Measurements from ENCODE around the gene CCN5. TPM values are rescaled to one million over a fixed set of nuclear protein-coding genes. Genes with fewer than 3 reads are reported as not detected.

CCN5 gene
- total RNA-seq, 1 donor: 520 TPM

GRCh38 chr20:44752099-44752931, 37.1 kb downstream of the CCN5 start:
- Histone ChIP-seq H3K4me3 (ENCODE audit: insufficient read depth, low read length) (no peak overlapping the region), H3K4me2 (ENCODE audit: insufficient read depth, low read length) (no peak overlapping the region), H2AFZ (ENCODE audit: low read length) (no peak overlapping the region), H4K20me1 (ENCODE audit: insufficient read depth, low read length) (peaks cover 10% of the 10 kb centered on the region), H3K4me1 (ENCODE audit: insufficient read depth, low read length) (peaks cover 2% of the 10 kb centered on the region), H3K27ac (ENCODE audit: low read depth, low read length) (no peak overlapping the region), H3K27me3 (ENCODE audit: insufficient read depth, low read length) (peaks cover 33% of the 10 kb centered on the region), H3K9me3 (ENCODE audit: low read depth, low read length) (no peaks in the 10 kb centered on the region), H3K36me3 (ENCODE audit: insufficient read depth, low read length) (no peaks in the 10 kb centered on the region), H3K79me2 (ENCODE audit: insufficient read depth, low read length) (no peaks in the 10 kb centered on the region)
- TF ChIP-seq CTCF (IDR thresholded peaks at IDR 0.05; ENCODE audit: extremely low read depth, low read depth, low read length): no peak
- DNase-seq (ENCODE audit: insufficient read length, low spot score, missing footprints): peak; percentile 81

DNA sequence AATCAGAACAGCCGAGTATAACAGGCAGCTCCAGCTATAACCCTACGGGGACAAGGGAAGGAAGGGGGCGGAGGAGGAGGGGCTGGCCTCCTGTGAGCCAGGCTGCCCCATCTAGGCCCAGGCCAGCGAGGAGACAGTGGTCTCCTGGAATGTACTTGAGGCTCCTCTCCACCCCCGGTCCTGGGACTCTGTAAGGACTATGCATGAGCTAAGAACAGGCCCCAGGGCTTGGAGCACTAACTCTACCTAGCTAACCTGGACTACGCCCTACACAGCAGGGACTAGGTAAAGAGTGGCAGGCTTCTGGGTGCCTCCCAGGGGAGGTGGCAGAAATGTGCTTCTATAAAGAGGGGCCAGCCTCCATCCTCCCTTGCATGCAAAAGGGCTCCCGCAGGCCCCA, 39.4 kb downstream of the CCN5 start:
- Histone ChIP-seq H3K27ac (ENCODE audit: low read depth, low read length) (no peak overlapping the region), H4K20me1 (ENCODE audit: insufficient read depth, low read length) (peaks cover under 1% of the 10 kb centered on the region), H3K4me1 (ENCODE audit: insufficient read depth, low read length) (no peaks in the 10 kb centered on the region), H2AFZ (ENCODE audit: low read length) (no peak overlapping the region), H3K4me2 (ENCODE audit: insufficient read depth, low read length) (no peak overlapping the region), H3K9me3 (ENCODE audit: low read depth, low read length) (no peaks in the 10 kb centered on the region), H3K36me3 (ENCODE audit: insufficient read depth, low read length) (no peaks in the 10 kb centered on the region), H3K4me3 (ENCODE audit: insufficient read depth, low read length) (no peak overlapping the region), H3K79me2 (ENCODE audit: insufficient read depth, low read length) (no peaks in the 10 kb centered on the region), H3K27me3 (ENCODE audit: insufficient read depth, low read length) (peaks cover 36% of the 10 kb centered on the region)
- TF ChIP-seq CTCF (IDR thresholded peaks at IDR 0.05; ENCODE audit: extremely low read depth, low read depth, low read length): no peak
- no peak for DNase-seq (ENCODE audit: insufficient read length, low spot score, missing footprints)

- Histone ChIP-seq H3K4me3 (ENCODE audit: insufficient read depth, low read length) (no peak overlapping the region), H3K4me2 (ENCODE audit: insufficient read depth, low read length) (no peak overlapping the region), H4K20me1 (ENCODE audit: insufficient read depth, low read length) (no peaks in the 10 kb centered on the region), H3K4me1 (ENCODE audit: insufficient read depth, low read length) (no peaks in the 10 kb centered on the region), H3K36me3 (ENCODE audit: insufficient read depth, low read length) (no peaks in the 10 kb centered on the region), H3K27ac (ENCODE audit: low read depth, low read length) (no peak overlapping the region), H2AFZ (ENCODE audit: low read length) (no peak overlapping the region), H3K27me3 (ENCODE audit: insufficient read depth, low read length) (peaks cover 33% of the 10 kb centered on the region), H3K79me2 (ENCODE audit: insufficient read depth, low read length) (no peaks in the 10 kb centered on the region), H3K9me3 (ENCODE audit: low read depth, low read length) (no peaks in the 10 kb centered on the region)
- peak; percentile 75 for DNase-seq (ENCODE audit: insufficient read length, low spot score, missing footprints)
- no peak for TF ChIP-seq CTCF (IDR thresholded peaks at IDR 0.05; ENCODE audit: extremely low read depth, low read depth, low read length)
These were observed 41.0 kb downstream of the CCN5 start for GRCh38 chr20:44756011-44756688.

DNA sequence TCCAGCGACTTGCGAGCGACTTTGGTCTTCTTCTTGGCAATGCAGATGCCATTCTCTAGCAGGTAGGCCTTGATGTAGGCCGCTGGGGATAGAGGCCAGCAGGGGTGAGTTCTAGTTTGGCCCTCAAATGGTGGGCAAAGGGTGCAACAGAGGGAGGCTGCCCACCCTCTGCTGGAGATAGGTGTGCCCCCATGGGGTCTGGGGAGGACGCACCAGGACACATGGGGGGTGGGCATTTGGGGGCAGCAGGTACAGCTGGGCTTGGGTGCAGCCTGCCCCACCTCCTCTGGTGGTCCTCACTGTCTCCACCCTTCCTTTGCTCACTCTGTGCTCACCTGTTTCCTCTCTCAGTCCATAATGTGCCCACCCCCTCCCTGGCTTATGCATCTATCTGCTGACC, 41.8 kb downstream of the CCN5 start:
- Histone ChIP-seq H3K36me3 (ENCODE audit: insufficient read depth, low read length) (no peaks in the 10 kb centered on the region), H3K4me1 (ENCODE audit: insufficient read depth, low read length) (no peaks in the 10 kb centered on the region), H4K20me1 (ENCODE audit: insufficient read depth, low read length) (no peaks in the 10 kb centered on the region), H2AFZ (ENCODE audit: low read length) (no peak overlapping the region), H3K27ac (ENCODE audit: low read depth, low read length) (no peak overlapping the region), H3K4me2 (ENCODE audit: insufficient read depth, low read length) (no peak overlapping the region), H3K27me3 (ENCODE audit: insufficient read depth, low read length) (peaks cover 30% of the 10 kb centered on the region), H3K9me3 (ENCODE audit: low read depth, low read length) (no peaks in the 10 kb centered on the region), H3K79me2 (ENCODE audit: insufficient read depth, low read length) (no peaks in the 10 kb centered on the region), H3K4me3 (ENCODE audit: insufficient read depth, low read length) (no peak overlapping the region)
- peak; percentile 63 for DNase-seq (ENCODE audit: insufficient read length, low spot score, missing footprints)
- no peak for TF ChIP-seq CTCF (IDR thresholded peaks at IDR 0.05; ENCODE audit: extremely low read depth, low read depth, low read length)
